NCI-H128 (cell line): Measurements from ENCODE around the gene CHCHD3.

Experiments used
- DNase-seq: peaks from one replicate; lab custom pipeline; 2025; ENCODE audit not compliant: unreplicated experiment; lab: John Stamatoyannopoulos, UW

Gene CHCHD3

GRCh38 chr7:132830941-132831340, 250.9 kb downstream of the CHCHD3 start:
- DNase-seq, result no peak

GRCh38 chr7:132828502-132828901, 253.4 kb downstream of the CHCHD3 start:
- DNase-seq, result no peak

GRCh38 chr7:132825932-132826835, 255.7 kb downstream of the CHCHD3 start:
- DNase-seq, result no peak

- DNase-seq, result no peak
These were observed 256.7 kb downstream of the CHCHD3 start for GRCh38 chr7:132825222-132825621.

- DNase-seq, result no peak
These were observed 262.2 kb downstream of the CHCHD3 start for GRCh38 chr7:132819648-132820047.

GRCh38 chr7:132817949-132818348, 263.9 kb downstream of the CHCHD3 start:
- no peak for DNase-seq

GRCh38 chr7:132815696-132816311, 266.1 kb downstream of the CHCHD3 start:
- no peak for DNase-seq

- no peak for DNase-seq
These were observed 266.8 kb downstream of the CHCHD3 start for GRCh38 chr7:132815130-132815529.

- DNase-seq, result no peak
These were observed 271.3 kb downstream of the CHCHD3 start for GRCh38 chr7:132810561-132810960.

GRCh38 chr7:132806834-132807233, 275.1 kb downstream of the CHCHD3 start:
- no peak for DNase-seq

- DNase-seq, result no peak
These were observed 276.1 kb downstream of the CHCHD3 start for GRCh38 chr7:132805766-132806165.

- DNase-seq, result no peak
These were observed 276.9 kb downstream of the CHCHD3 start for GRCh38 chr7:132804849-132805485.

GRCh38 chr7:132800522-132800921, 281.4 kb downstream of the CHCHD3 start:
- DNase-seq, result no peak

GRCh38 chr7:132799081-132799413, 282.8 kb downstream of the CHCHD3 start:
- no peak for DNase-seq

GRCh38 chr7:132797152-132797551, 284.7 kb downstream of the CHCHD3 start:
- no peak for DNase-seq

- DNase-seq, result no peak
These were observed 288.4 kb downstream of the CHCHD3 start for GRCh38 chr7:132793474-132793873.

- no peak for DNase-seq
These were observed 290.9 kb downstream of the CHCHD3 start for GRCh38 chr7:132791036-132791435.

GRCh38 chr7:132790104-132790503, 291.8 kb downstream of the CHCHD3 start:
- no peak for DNase-seq

GRCh38 chr7:132789281-132789680, 292.6 kb downstream of the CHCHD3 start:
- DNase-seq, result no peak

GRCh38 chr7:132785870-132786269, 296.0 kb downstream of the CHCHD3 start:
- DNase-seq, result no peak

GRCh38 chr7:132784406-132784805, 297.5 kb downstream of the CHCHD3 start:
- no peak for DNase-seq

- DNase-seq, result no peak
These were observed 298.1 kb downstream of the CHCHD3 start for GRCh38 chr7:132783824-132784223.
